Activated CD8-positive, alpha-beta memory T cell treated with anti-CD3 and anti-CD28 coated beads, Interleukin-2, amount 50 U/mL, for 24 hours (primary cell): ENCODE results near the gene RNF138.
A peak's percentile ranks its signal among the peaks of the same experiment; 100 is the strongest.
"Not testable (repeated sequence)": the region's sequence is repeated elsewhere in the genome, so short reads cannot be mapped to it uniquely, and the experiment has no call there.

Source experiments
- DNase-seq: peaks from one replicate; pipeline ENCODE4 v3.0.0-alpha.2; 2020; ENCODE audit errors: extremely low read depth

Gene RNF138

GRCh38 chr18:32091724-32092421 lies at the start of gene RNF138:
Gene RNF138, plus strand, starts transcription at chr18:32091874. Its CDS starts 903 bp downstream, at chr18:32092777.
- peak; percentile 65 for DNase-seq

DNA sequence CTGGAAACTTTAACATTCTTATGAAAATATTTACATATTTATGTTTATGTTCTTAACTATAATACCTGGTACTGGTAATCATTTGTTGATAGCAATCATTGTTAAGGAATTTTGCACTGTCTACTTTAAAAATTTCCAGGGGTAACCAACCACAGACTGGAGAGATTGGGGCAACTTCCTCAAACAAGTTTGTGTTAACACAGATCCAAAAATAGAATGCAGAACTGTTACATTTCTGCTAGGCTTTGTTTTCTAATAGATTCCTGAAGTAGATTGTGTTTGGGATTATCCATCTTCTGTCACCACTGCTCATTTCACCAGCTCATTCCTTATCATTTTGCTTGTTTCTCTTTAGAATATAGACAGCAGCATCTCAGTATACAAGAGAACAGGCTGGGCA lies 49.3 kb upstream of the RNF138 start:
- DNase-seq = no peak

GRCh38 chr18:32048507-32049091 lies 43.1 kb upstream of the RNF138 start:
- no peak for DNase-seq

GRCh38 chr18:32049393-32050171 lies 42.1 kb upstream of the RNF138 start:
- no peak for DNase-seq

DNA sequence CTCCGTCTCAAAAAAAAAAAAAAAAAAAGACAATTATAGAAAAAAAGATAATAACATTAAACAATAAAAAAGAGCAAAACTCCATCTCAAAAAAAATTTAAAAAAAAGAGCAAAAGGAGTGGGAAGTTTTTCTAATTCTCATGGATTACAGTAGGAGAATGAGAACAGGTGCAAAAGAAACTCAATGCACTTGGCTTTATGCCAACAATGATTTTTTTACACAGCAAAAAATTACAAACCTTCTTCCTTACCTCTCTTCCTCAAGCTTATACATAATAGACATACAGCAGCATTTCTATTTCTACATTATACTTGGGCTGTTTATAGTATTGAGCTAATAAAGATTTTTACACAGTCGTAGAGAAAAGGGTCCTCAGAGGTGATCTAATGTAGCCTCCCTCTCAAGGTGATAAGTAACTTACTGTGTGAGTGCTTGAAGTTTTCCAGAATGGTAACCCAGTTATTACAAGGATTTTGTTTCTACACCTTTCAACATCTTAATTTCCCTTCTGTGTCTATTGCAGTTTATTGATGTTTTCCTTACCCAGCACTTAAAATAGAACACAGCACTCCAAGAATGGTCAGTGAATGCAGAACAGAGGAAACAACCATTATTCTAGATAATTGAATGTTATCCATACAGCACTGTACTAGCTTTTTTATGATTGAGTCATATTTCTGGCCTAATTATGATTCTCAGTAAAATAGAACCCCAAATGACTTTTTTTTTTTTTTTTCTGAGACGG lies 34.9 kb upstream of the RNF138 start:
- DNase-seq = no peak

GRCh38 chr18:32057624-32058165 lies 34.0 kb upstream of the RNF138 start:
- no peak for DNase-seq

- no peak for DNase-seq
Measured at GRCh38 chr18:32060026-32060425, 31.6 kb upstream of the RNF138 start.

DNA sequence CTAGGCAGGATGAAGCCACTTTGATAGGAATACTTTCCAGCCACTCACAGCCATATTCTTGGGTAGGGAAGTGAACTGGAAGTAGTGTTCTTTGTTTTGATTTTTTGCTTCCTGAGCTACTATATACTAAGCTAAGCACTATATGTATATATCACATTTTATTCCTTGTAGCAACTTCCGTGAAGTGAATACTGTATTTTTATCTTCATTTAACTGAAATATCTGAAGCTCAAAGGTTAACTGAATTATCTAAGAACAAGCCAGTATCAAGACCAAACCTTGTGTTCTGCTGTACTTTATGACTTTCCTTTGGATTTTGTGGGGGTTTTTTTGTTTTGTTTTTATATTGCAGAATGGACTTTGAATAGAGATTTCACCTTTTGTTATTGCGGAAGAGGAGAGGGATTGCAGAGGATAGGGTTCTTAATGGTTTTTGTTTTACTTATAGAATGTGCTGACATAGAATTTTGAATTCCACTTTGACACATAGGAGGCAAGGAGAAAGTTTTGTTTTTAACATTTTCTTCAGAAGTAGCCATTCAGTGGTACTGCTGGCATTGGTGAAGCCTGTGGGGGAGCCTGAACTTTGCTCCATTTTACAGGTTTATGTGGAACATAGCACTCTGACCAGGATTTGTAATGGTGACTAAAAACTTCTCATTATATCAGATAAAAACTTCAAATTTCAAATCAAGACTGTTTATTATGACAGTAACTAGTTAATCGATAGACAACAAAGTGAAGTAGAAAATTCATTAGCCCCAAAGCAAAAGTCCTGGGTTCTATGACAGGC lies 24.1 kb upstream of the RNF138 start:
- DNase-seq = no peak

GRCh38 chr18:32072321-32072720 lies 19.4 kb upstream of the RNF138 start:
- no peak for DNase-seq

GRCh38 chr18:32074206-32074605 lies 17.5 kb upstream of the RNF138 start:
- DNase-seq = no peak

DNA sequence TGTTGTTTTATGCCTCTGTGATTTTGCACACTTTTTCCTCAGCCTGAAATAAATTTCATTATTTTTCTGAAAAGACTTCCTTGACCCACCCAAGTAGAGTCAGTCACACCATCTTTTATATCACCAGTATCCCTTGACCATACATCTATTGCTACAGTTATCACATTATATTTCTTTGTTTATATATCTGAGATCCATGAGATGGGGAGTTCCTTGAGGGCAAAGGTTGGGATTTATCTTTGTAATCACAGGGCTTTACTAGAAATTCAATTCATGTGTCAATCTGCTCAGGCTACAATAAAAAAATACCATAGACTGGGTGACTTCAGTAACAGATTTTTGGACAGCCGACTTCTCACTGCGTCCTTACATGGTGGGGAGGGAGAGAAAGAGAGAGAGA lies 12.8 kb upstream of the RNF138 start:
- no peak for DNase-seq

- no peak for DNase-seq
Measured at GRCh38 chr18:32081881-32082280, 9.8 kb upstream of the RNF138 start.

GRCh38 chr18:32083781-32084180 lies 7.9 kb upstream of the RNF138 start:
- no peak for DNase-seq

DNA sequence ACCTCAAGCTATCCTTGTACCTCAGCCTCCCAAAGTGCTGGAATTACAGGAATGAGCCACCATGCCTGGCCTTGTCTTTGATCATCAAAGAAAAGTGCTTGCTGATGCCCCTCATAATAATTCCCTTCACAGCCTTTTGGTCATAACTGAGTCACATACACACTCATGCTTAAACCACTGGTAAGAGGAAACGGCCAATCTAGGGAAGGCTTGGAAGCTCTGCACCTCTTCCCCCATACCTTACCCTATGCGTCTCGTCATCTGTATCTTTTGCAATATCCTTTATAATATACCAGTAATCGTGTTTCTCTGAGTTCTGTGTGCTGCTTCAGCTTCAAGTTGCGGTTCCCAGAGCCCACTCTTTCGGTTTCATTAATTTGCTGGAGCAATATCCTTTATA lies 4.8 kb upstream of the RNF138 start:
- no peak for DNase-seq

- not testable (repeated sequence) for DNase-seq
Measured at GRCh38 chr18:32090831-32091230, 843 bp upstream of the RNF138 start.

GRCh38 chr18:32091325-32091723 lies 350 bp upstream of the RNF138 start:
- DNase-seq = no peak

GRCh38 chr18:32092422-32093101 lies 888 bp downstream of the RNF138 start:
- DNase-seq = peak; percentile 99

GRCh38 chr18:32093102-32093511 lies 1.4 kb downstream of the RNF138 start:
- no peak for DNase-seq

- no peak for DNase-seq
Measured at GRCh38 chr18:32093523-32093922, 1.8 kb downstream of the RNF138 start.

DNA sequence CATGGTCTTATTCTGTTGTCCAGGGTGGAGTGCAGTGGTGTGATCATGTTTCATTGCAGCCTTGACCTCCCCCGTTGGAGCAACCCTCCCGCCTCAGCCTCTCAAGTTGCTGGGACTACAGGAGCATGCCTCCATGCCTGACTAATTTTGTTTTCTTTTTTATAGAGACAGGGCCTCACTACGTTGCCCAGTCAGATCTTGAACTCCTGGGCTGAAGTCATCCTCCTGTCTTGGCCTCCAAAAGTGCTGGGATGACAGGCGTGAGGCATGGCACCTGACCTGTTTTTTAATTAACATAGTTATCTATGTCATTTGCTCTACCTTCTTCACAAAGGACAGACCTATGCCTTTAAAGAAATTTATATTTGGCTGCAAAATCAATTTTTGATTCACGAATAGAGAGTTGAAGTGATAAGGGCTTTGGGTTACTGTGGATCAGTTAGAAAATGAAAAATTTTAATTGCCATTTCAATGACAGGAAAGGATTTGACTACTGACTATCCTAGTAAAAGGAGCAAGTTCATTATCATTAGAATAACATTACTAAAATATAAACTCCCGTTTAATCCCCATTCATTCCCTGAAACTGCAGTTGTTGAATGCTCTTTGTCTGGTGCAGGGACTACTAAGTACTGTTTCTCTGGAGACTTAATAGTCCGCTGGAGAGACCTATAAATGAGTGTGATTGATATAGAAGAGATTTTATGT lies 3.7 kb downstream of the RNF138 start:
- no peak for DNase-seq
